DMS53 treated with DMSO at 0.1 percent for 48 hours (cell line): ENCODE results near the gene FAM47E.
A peak's percentile ranks its signal among the peaks of the same experiment; 100 is the strongest.
"Not testable (repeated sequence)": the region's sequence is repeated elsewhere in the genome, so short reads cannot be mapped to it uniquely, and the experiment has no call there.

ENCODE experiments used
- DNase-seq: peaks from one replicate; lab custom pipeline; 2025; ENCODE audit not compliant: unreplicated experiment; lab: John Stamatoyannopoulos, UW

The FAM47E gene

GRCh38 chr4:76266627-76267026, 15.1 kb downstream of the FAM47E start:
- DNase-seq, result no peak

- no peak for DNase-seq
Observed at GRCh38 chr4:76267811-76268210, 16.3 kb downstream of the FAM47E start.

GRCh38 chr4:76270244-76271175, 19.0 kb downstream of the FAM47E start:
- peak; percentile 9 for DNase-seq

- no peak for DNase-seq
Observed at GRCh38 chr4:76271248-76271647, 19.7 kb downstream of the FAM47E start.

- DNase-seq, result peak; percentile 52
Observed at GRCh38 chr4:76272073-76272472, 20.6 kb downstream of the FAM47E start.

- no peak for DNase-seq
Observed at GRCh38 chr4:76272582-76272981, 21.1 kb downstream of the FAM47E start.

GRCh38 chr4:76272999-76273398, 21.5 kb downstream of the FAM47E start:
- DNase-seq, result peak; percentile 2

- DNase-seq, result peak; percentile 45
Observed at GRCh38 chr4:76275486-76276124, 24.1 kb downstream of the FAM47E start.

GRCh38 chr4:76276813-76277212, 25.3 kb downstream of the FAM47E start:
- DNase-seq, result no peak

GRCh38 chr4:76277667-76278066, 26.1 kb downstream of the FAM47E start:
- DNase-seq, result no peak

GRCh38 chr4:76278583-76278982, 27.1 kb downstream of the FAM47E start:
- DNase-seq, result no peak

GRCh38 chr4:76279462-76279861, 27.9 kb downstream of the FAM47E start:
- DNase-seq, result no peak

- DNase-seq, result no peak
Observed at GRCh38 chr4:76280488-76281441, 29.2 kb downstream of the FAM47E start.

- DNase-seq, result not testable (repeated sequence)
Observed at GRCh38 chr4:76281594-76281993, 30.1 kb downstream of the FAM47E start.

GRCh38 chr4:76282941-76283689, 31.6 kb downstream of the FAM47E start:
- DNase-seq, result no peak

- DNase-seq, result no peak
Observed at GRCh38 chr4:76283900-76284299, 32.4 kb downstream of the FAM47E start.

GRCh38 chr4:76287811-76288210, 36.3 kb downstream of the FAM47E start:
- not testable (repeated sequence) for DNase-seq

GRCh38 chr4:76292730-76293129, 41.2 kb downstream of the FAM47E start:
- no peak for DNase-seq

- DNase-seq, result no peak
Observed at GRCh38 chr4:76293772-76294171, 42.3 kb downstream of the FAM47E start.

- DNase-seq, result no peak
Observed at GRCh38 chr4:76296286-76296820, 44.8 kb downstream of the FAM47E start.
